Esophagus (tissue), 2 donors: Measurements from ENCODE around the gene CYP26C1. TPM values are rescaled to one million over a fixed set of nuclear protein-coding genes. Genes with fewer than 3 reads are reported as not detected.

Experiments used
- H3K27ac ChIP-seq, 2 donors: one replicate each; pipeline ENCODE4 v1.5.1; 2013; ENCODE audit warnings: low read depth in 2 of 2, mild to moderate bottlenecking in 2 of 2, inconsistent platforms in 1 of 2, low read length in 1 of 2, moderate library complexity in 1 of 2
- H3K27me3 ChIP-seq, 2 donors: one replicate each; pipeline ENCODE4 v1.6.1; 2013; ENCODE audit warnings: low read length in 2 of 2, control low read depth in 1 of 2, mild to moderate bottlenecking in 1 of 2; ENCODE audit not compliant: insufficient read depth in 2 of 2, control insufficient read depth in 1 of 2
- H3K36me3 ChIP-seq, 2 donors: one replicate each; pipeline ENCODE4 v1.6.1; 2013; ENCODE audit warnings: low read length in 1 of 2; ENCODE audit not compliant: control insufficient read depth in 2 of 2, insufficient read depth in 2 of 2
- H3K4me1 ChIP-seq, 2 donors: one replicate each; pipeline ENCODE4 v1.6.1; 2013; ENCODE audit warnings: low read length in 1 of 2; ENCODE audit not compliant: control insufficient read depth in 2 of 2, insufficient read depth in 2 of 2
- H3K4me3 ChIP-seq, 2 donors: one replicate each; pipeline ENCODE4 v1.5.1; 2013; ENCODE audit warnings: low read length in 2 of 2, mild to moderate bottlenecking in 2 of 2, low read depth in 1 of 2, moderate library complexity in 1 of 2
- H3K9me3 ChIP-seq, 2 donors: one replicate each; pipeline ENCODE4 v1.6.1; 2013; ENCODE audit warnings: mild to moderate bottlenecking in 2 of 2, low read depth in 1 of 2, low read length in 1 of 2, moderate library complexity in 1 of 2; ENCODE audit not compliant: control insufficient read depth in 2 of 2, insufficient read depth in 1 of 2
- WGBS, 2 donors: extraction: QIAGEN DNeasy Blood & Tissue Kit; methylation state at CpG; one replicate each; pipeline ENCODE4 v1.1.7; 2013; 5-methylcytosine and 5-hydroxymethylcytosine counted together
- polyA plus RNA-seq, 2 donors: library from polyadenylated mRNA; stranded (reverse); fragments of 200-250 nt; gene quantifications; one replicate each; pipeline ENCODE4 v1.2.3, GENCODE V29; 2013
- donor health status: healthy with polysubstance abuse.
- donor health status: Bipolar disorder and iron deficiency.

Gene CYP26C1
- polyA plus RNA-seq, 2 donors, result 0.01 to 0.02 TPM

DNA sequence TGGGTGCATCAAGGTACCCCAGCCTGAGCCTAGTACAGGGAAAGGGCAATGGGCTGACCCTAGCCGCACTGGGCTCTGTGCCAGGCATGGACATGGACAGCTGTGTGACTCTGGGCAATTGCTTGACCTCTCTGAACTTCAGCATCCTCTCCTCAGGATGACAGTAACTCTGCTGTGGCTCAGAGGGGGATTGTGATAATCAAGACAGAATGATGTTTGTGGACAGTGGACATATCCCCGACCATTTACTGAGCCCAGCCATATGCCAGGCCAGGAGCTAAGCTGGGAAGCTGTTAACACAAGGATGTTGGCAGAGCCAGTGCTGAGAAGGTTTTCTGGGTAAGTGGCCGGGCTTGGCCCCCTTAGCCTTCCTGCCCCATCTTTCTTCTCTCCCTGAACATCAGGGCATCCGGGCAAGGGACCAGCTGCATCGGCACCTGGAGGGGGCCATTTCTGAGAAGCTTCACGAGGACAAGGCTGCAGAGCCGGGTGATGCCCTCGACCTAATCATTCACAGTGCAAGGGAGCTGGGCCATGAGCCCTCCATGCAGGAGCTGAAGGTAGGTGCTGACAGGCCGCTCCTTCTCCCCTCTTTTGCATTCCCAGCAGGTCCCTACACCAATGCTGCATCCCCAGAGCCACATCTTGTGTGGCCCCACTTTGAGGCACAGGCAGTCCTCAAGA, 3.5 kb downstream of the CYP26C1 start:
- WGBS, 2 donors, result 81 to 85% methylated on average over 9 of the region's 9 CpGs
- peaks cover 0 to 1% of the 10 kb centered on the region in 2 donors for H3K9me3 ChIP-seq
- H3K27me3 ChIP-seq, result peaks cover 9 to 46% of the 10 kb centered on the region in 2 donors

DNA sequence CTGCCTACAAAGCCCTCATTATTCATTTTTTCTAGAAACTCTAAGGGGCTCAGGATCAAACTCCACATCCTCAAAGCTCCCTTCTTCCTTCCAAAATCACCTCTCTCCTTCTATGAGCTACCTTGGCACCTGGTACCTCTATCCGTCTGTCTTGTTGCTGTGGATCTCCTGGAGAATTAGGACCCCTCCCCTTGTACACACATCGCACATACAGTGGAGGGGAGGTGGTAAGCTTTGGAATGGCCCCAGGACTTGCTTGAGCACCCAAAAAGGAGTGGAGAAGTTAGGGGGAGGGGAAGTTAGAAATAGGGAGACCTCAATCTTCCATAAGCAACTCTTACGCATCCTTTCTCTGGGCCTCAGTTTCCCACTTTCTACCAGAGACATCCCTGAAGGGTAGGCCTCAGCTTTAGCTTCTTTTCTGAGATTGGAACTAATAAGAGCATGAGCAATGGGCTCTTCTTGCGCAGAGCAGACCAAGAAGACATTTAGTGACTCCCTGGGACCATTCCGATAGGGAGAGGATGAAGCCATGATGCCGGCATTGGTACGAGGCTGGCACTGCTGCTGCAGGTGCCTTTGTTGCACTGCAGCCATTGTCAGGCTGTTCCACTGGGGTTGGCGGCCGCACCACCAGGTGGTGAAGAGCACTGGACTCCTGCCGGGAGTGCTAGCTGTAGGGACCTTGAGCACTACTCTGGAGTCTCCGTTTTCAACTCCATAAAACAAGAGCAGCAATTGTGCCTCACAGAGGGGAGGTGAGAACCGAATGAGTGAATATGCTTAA, 4.5 kb downstream of the CYP26C1 start:
- Histone ChIP-seq H3K27me3 (peaks cover 9 to 48% of the 10 kb centered on the region in 2 donors), H3K4me3 (no peak overlapping the region), H3K36me3 (no peaks in the 10 kb centered on the region), H3K9me3 (peaks cover 0 to 1% of the 10 kb centered on the region in 2 donors), H3K4me1 (peaks cover 17 to 32% of the 10 kb centered on the region in 2 donors), H3K27ac (no peak overlapping the region)
- 71 to 80% methylated on average over 12 of the region's 12 CpGs for WGBS, 2 donors

More for the DNA sequence above, 3.5 kb downstream of the CYP26C1 start:
- Histone ChIP-seq H3K4me1 (peaks cover 17 to 32% of the 10 kb centered on the region in 2 donors), H3K27ac (no peak overlapping the region), H3K36me3 (no peaks in the 10 kb centered on the region), H3K4me3 (no peak overlapping the region)

DNA sequence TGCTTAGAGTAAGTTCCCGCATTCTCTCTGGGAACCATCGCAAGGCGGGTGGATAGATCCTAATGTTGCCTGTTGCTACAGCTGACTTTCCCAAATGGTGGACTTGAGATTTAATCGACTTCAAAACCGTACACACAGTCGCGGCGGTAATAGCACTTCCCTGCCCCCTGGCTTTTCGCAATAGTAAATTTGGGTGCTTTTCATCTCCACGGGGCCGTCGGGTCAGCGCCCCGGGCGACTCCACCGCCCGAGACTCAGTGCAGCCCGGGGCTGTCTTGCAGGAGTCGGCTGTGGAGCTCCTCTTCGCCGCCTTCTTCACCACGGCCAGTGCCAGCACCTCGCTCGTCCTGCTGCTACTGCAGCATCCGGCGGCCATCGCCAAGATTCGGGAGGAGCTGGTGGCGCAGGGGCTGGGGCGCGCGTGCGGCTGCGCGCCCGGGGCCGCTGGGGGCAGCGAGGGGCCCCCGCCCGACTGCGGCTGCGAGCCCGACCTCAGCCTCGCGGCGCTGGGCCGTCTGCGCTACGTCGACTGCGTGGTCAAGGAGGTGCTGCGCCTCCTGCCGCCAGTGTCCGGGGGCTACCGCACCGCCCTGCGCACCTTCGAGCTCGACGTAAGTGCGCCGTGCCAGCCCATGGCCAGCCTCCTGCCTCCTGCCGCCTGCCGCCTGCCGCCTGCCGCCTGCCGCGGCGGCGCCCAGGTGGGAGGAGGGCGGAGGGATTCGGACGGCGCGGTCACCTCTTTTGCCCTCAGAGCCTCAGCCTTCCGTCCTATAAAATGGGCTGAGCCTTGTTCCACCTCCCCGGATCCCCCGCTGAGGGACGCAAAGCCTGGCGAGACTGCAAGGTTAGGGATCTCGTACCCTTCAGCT, 5.3 kb downstream of the CYP26C1 start:
- H3K27ac ChIP-seq, result no peak overlapping the region
- H3K9me3 ChIP-seq, result peaks cover 0 to 1% of the 10 kb centered on the region in 2 donors
- H3K4me1 ChIP-seq, result peaks cover 17 to 27% of the 10 kb centered on the region in 2 donors
- H3K4me3 ChIP-seq, result peak overlapping the region in 1 of 2 donors; percentile 16
- WGBS, 2 donors, result 6 to 10% methylated on average over 59 to 81 of the region's 81 CpGs
- peaks cover 4 to 51% of the 10 kb centered on the region in 2 donors for H3K27me3 ChIP-seq
- no peaks in the 10 kb centered on the region for H3K36me3 ChIP-seq

DNA sequence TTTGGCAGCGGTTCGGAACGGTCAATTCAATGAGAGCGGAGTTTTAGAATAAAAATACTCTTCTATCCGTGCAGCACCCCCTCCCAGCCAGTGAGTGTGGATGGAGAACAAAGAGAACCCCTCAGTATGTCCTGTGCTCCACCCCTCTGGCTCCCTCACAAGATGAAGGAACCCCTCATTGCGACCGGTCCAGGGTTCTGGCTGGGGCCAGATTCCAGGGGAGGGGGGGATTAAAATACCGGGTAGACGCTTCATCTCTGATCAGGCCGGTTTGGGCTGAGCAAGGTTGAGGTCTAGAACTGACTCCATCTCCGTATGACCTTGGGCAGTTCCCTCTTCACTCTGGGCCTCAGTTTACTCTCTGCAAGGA, 5.9 kb downstream of the CYP26C1 start:
- 17 to 24% methylated on average over 11 of the region's 11 CpGs for WGBS, 2 donors
- Histone ChIP-seq H3K4me1 (peaks cover 16 to 23% of the 10 kb centered on the region in 2 donors), H3K27me3 (peaks cover 6 to 51% of the 10 kb centered on the region in 2 donors), H3K27ac (no peak overlapping the region), H3K4me3 (no peak overlapping the region), H3K9me3 (peaks cover 0 to 1% of the 10 kb centered on the region in 2 donors), H3K36me3 (no peaks in the 10 kb centered on the region)

DNA sequence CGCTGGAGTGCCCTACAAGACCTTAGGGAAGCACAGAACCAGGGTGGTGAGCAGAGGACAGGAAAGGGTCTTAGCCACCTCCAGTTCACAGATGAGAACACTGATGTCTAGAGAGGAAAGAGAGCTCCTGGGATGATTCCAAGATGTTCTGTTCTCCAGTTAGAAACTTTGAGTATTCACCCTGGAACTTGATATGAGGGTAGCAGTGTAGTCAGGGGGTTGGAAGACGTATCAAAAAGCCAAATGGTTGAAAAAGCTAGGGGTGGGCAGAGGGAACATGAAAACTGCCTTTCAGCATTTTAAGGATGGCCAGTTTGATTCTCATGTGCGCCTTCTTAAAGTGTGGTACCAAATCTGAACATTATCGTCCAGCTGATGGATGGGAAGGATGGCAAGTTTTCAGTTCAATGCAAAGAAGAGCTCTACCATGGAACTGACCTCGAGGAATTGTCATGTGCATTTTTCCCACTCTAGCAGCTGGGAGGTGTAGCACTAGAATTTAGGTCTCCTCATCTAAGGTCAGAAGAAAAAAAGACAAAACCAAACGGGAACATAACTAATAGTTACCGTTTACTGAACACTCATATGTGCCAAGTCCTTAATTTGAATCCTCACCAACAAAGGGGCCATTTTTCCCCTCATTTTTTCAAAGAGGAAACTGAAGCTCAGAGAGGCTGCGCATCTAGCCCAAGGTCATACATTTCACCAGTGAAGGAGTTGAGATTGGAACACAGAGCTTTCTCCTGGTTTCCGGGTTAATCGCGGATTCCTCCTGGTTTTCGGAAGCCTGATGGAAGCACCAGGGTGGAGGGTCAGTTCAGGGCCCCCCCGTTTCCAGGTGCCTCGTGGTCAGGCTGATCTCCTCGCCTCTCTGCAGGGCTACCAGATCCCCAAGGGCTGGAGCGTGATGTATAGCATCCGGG, 7.1 kb downstream of the CYP26C1 start:
- WGBS, 2 donors, result 12 to 17% methylated on average over 17 of the region's 17 CpGs
- H3K27me3 ChIP-seq, result peaks cover 17 to 52% of the 10 kb centered on the region in 2 donors
- peaks cover 8 to 18% of the 10 kb centered on the region in 2 donors for H3K4me1 ChIP-seq
- H3K36me3 ChIP-seq, result no peaks in the 10 kb centered on the region
- H3K27ac ChIP-seq, result no peak overlapping the region
- H3K9me3 ChIP-seq, result peaks cover 0 to 1% of the 10 kb centered on the region in 2 donors
- no peak overlapping the region for H3K4me3 ChIP-seq

DNA sequence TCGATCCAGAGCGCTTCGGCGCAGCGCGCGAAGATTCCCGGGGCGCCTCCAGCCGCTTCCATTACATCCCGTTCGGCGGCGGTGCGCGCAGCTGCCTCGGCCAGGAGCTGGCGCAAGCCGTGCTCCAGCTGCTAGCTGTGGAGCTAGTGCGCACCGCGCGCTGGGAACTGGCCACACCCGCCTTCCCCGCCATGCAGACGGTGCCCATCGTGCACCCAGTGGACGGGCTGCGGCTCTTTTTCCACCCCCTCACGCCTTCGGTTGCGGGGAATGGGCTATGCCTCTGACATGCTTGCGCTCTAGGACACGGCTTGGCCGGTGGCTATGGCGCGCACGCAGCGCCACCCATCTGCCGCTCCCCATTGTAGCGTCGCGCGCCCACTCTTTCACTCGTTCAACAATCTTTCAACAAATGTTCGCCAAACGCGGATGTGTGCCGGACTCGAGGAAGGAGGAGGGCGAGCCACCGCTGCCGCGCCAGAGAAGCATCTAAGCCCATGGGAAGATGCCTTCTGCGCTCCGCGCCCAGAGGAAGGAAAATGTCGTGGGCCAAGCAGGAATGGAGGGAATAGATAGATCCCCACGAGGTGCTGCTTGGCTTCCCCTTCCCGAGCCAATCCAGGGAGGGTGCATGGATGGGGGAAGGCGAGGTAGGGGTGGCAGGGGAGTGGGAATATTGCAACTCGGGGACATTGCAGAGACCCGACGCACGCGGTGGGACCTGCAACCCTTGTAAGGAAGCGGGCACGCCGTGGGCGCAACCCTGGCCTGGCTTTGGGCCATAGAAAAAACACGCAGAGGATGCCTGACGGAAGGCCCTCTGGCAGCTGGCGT, 8.0 kb downstream of the CYP26C1 start:
- Histone ChIP-seq H3K4me3 (no peak overlapping the region), H3K9me3 (peaks cover 0 to 1% of the 10 kb centered on the region in 2 donors), H3K36me3 (no peaks in the 10 kb centered on the region), H3K27me3 (peaks cover 21 to 53% of the 10 kb centered on the region in 2 donors), H3K27ac (no peak overlapping the region), H3K4me1 (peaks cover 12 to 14% of the 10 kb centered on the region in 2 donors)
- WGBS, 2 donors, result 3 to 4% methylated on average over 72 to 73 of the region's 73 CpGs

DNA sequence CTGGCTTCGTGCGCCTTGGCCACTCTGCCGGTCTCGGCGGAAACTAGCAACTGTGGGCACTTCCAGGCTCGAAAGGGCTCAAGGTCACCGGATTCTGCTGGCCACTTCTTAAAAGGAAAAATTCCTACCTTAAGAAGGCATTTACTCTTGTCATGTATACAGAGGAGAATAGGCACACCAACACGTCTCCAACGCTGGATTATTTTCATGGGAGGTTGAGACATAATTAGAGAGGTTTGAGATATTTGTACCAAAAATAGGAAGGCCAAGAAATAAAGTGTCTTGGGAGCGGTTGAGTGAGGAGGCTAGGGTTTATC, 8.6 kb downstream of the CYP26C1 start:
- Histone ChIP-seq H3K4me1 (peaks cover 14% of the 10 kb centered on the region in 2 donors), H3K27ac (no peak overlapping the region), H3K27me3 (peaks cover 27 to 48% of the 10 kb centered on the region in 2 donors), H3K9me3 (peaks cover 0 to 1% of the 10 kb centered on the region in 2 donors), H3K36me3 (no peaks in the 10 kb centered on the region), H3K4me3 (no peak overlapping the region)
- 33 to 35% methylated on average over 10 of the region's 10 CpGs for WGBS, 2 donors

DNA sequence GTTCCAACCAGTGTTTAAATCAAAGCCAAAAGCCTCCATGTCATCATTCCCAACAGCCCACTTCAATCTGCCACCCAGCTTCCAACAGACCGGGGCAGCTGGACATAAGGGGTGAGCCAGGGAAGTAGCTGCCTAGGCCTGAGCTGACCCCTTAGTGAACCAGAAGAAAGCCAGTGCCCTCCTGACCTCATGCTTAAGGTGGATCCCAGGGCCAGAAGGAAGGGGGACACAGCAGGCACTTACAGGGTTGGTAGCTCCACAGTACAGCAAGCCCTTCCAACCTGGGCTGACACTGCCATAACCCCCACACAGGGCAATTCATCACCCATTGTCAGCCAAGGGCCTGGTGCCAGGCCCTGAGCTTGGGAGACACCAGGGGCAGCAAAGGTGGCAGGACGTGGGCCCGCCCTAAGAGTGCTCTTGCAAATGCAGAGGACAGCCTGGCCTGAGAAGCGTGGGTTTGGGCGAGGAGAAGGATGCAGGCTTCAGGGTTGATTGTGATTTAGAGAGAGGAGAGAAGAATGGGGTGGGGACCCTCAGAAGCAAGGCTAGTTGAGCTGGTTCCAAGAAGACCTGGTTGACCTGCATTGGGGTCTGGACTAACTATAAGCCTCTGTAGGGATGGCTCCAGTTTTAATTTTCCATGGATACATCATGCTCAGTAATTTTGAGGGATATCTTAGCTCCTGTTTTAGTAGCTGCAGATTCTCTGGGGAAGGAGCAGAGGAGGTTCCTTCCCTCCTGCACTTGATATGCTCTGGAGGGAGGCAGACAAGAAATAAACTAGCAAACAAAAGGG, 10.0 kb downstream of the CYP26C1 start:
- 64 to 75% methylated on average over 5 of the region's 5 CpGs for WGBS, 2 donors
- no peaks in the 10 kb centered on the region for H3K36me3 ChIP-seq
- peaks cover 0 to 1% of the 10 kb centered on the region in 2 donors for H3K9me3 ChIP-seq
- no peak overlapping the region for H3K27ac ChIP-seq
- peaks cover 35 to 36% of the 10 kb centered on the region in 2 donors for H3K27me3 ChIP-seq
- no peak overlapping the region for H3K4me3 ChIP-seq
- H3K4me1 ChIP-seq, result peaks cover 14 to 20% of the 10 kb centered on the region in 2 donors
